Measurements from ENCODE around the gene LOXL1. TPM values are rescaled to one million over a fixed set of nuclear protein-coding genes. Genes with fewer than 3 reads are reported as not detected.

LOXL1 gene
- total RNA-seq, 4 donors from 2014 or later = 4.9 to 11.2 (median 5.7) TPM

- Histone ChIP-seq H3K36me3 (peaks cover 0 to 6% of the 10 kb centered on the region in 2 donors), H3K4me1 (peaks cover 63 to 74% of the 10 kb centered on the region in 2 donors), H3K9me3 (no peaks in the 10 kb centered on the region), H3K27me3 (no peaks in the 10 kb centered on the region), H3K4me3 (peak overlapping the region; percentile 52 to 93 (median 86)), H3K27ac (peak overlapping the region; percentile 88 to 94 (median 90))
- intact Hi-C loops (cut with DNase I; ENCODE audit: low total_unique reads) (loop anchor here (5.0 to 10.0 kb wide), 3 partner anchors 472 to 1460 kb away; partner anchors contain the start of genes ARID3B, SIN3A and UBL7), in situ Hi-C loops (cut with MboI; ENCODE audit: low sequenced_read_pairs in 4 of 4) (loop anchor here in 1 of 4 donors (25.0 kb wide), 1 partner anchor 470 kb away; the partner anchor contains the start of gene UBL7)
- ATAC-seq (no peak), DNase-seq (no peak)
- TF ChIP-seq CTCF (IDR thresholded peaks at IDR 0.05 in 4 of 5, conservative IDR thresholded peaks at IDR 0.05 in 1 of 5) (peak in 1 of 5 experiments; percentile 2), POLR2A (IDR thresholded peaks at IDR 0.05) (no peak)
These were observed 66.3 kb downstream of the LOXL1 start for GRCh38 chr15:73992594-73992898.

DNA sequence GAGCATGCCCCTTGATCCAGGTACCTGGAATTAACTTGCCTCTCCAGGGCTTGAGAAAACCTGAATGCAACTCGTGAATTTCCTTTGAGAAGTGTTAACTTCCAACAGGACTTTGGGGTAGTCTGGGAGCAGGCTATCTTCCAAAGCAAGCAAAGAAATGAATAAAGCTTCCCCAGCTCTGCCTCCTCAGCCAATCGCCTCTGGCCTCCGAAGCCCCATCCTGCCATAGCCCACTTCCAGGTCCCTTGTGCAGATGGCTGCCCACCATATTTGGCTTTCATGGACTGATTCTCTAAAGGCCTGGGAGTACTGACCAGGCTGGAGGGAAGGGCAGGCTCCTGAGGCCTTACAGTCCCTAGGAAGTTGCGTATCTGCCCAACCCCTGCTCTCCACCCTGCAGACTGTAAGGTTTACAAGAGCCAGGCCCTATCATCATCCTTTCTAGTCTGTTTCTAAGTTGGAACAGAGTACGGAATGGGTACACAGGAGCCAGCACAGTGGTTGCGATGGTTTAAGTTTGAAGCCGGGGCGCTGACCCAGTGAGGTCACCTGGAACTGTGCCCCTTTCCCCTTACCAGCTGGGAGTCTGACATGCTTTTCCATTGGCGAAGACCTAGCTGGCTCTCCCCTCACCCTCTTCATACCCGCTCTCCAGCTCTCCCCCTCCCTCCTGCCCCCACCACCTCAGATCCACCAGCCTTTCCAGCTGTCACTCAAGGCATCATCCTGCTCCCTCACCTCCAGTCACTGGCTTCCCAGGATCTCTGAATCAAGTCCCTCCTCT, 67.1 kb downstream of the LOXL1 start:
- peak overlapping the region; percentile 89 to 98 (median 93) for H3K27ac ChIP-seq
- in situ Hi-C loops (cut with MboI; ENCODE audit: low sequenced_read_pairs in 4 of 4) = loop anchor here in 1 of 4 donors (25.0 kb wide), 1 partner anchor 469 kb away; the partner anchor contains the start of gene UBL7

DNA sequence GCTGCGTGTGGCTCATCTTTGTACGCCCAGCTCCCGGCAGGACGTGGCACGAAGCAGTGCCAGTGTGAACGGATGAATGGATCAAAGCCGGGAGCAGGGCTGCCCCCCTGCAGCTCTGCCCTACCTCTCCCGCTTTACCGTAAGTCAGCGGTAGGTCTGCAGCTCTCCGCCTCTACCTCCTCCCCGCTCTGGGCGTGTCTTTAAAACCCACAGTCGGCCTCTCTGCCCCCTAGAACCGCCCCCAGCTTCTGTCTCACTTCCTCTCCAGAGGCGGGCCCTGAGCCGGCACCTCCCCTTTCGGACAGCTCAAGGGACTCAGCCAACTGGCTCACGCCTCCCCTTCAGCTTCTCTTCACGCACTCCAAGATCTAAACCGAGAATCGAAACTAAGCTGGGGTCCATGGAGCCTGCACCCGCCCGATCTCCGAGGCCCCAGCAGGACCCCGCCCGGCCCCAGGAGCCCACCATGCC, 68.2 kb downstream of the LOXL1 start, which contains the start of gene PML:
TSS of gene PML (plus strand) at position 304 of the 471 bp plus-strand sequence. CDS start at position 401, 97 bp downstream.
- in situ Hi-C loops (cut with MboI; ENCODE audit: low sequenced_read_pairs in 4 of 4) = loop anchor here in 1 of 4 donors (25.0 kb wide), 1 partner anchor 468 kb away; the partner anchor contains the start of gene UBL7
- peak; percentile 59 to 84 for TF ChIP-seq POLR2A (IDR thresholded peaks at IDR 0.05)
- no peak for TF ChIP-seq CTCF (IDR thresholded peaks at IDR 0.05 in 4 of 5, conservative IDR thresholded peaks at IDR 0.05 in 1 of 5)
- ATAC-seq = peak; percentile 79 to 82
- H3K9me3 ChIP-seq = no peaks in the 10 kb centered on the region
- H3K4me3 ChIP-seq = peak within 1 kb of the TSS; percentile 82 to 97 (median 90)
- no peaks in the 10 kb centered on the region for H3K27me3 ChIP-seq
- H3K4me1 ChIP-seq = peaks cover 56 to 62% of the 10 kb centered on the region in 2 donors
- H3K27ac ChIP-seq = peak within 1 kb of the TSS; percentile 89 to 98 (median 93)
- peak; percentile 94 to 95 for DNase-seq
- intact Hi-C loops (cut with DNase I; ENCODE audit: low total_unique reads) = loop anchor here (5.0 to 10.0 kb wide), 3 partner anchors 470 to 1458 kb away; partner anchors contain the start of genes ARID3B, SIN3A and UBL7
- H3K36me3 ChIP-seq = peaks cover 0 to 15% of the 10 kb centered on the region in 2 donors

More for the DNA sequence above, 67.1 kb downstream of the LOXL1 start:
- DNase-seq = no peak
- ATAC-seq = no peak
- Histone ChIP-seq H3K27me3 (no peaks in the 10 kb centered on the region), H3K36me3 (peaks cover 0 to 7% of the 10 kb centered on the region in 2 donors), H3K9me3 (no peaks in the 10 kb centered on the region), H3K4me1 (peaks cover 63 to 66% of the 10 kb centered on the region in 2 donors), H3K4me3 (peak overlapping the region; percentile 82 to 97 (median 90))
- intact Hi-C loops (cut with DNase I; ENCODE audit: low total_unique reads) = loop anchor here (5.0 to 10.0 kb wide), 3 partner anchors 471 to 1459 kb away; partner anchors contain the start of genes ARID3B, SIN3A and UBL7
- TF ChIP-seq CTCF (IDR thresholded peaks at IDR 0.05 in 4 of 5, conservative IDR thresholded peaks at IDR 0.05 in 1 of 5) (no peak), POLR2A (IDR thresholded peaks at IDR 0.05) (no peak)

DNA sequence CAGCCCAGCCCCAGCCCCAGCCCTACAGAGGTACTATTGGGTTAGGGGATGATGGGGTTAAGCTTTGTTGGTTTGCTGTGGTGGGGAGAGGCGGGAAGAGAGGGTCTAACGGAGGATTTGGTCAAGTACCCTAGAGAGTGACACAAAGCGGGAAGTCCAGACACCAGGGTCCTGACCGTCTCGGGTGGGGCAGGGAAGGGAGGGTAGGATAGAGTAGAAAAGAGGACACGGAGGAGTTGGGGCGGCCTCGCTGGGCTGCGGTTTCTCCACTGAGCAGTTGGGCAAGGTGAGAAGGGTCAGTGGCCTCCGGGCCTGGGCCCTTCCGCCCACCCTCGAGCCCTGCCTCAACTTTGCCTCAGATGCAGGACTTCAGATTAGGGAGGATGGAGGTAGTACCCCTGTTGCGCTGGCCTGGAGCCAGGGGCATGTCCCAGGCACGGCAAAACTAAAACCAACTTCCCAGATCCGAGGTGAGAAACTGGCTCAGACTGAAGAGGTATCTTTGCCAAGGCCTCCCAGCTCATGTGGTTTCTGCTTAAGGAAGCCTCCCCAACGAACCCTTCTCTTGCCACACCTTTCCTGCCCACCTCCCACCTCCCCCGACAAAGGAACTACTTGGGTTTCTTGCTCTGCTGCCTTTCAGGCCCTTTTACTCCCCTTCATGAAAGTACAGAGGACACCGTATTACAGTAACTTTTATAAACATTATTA, 68.8 kb downstream of the LOXL1 start:
- Histone ChIP-seq H3K27ac (peak overlapping the region; percentile 89 to 98 (median 93)), H3K9me3 (no peaks in the 10 kb centered on the region), H3K4me1 (peaks cover 50 to 56% of the 10 kb centered on the region in 2 donors), H3K4me3 (peak overlapping the region; percentile 82 to 97 (median 90)), H3K36me3 (peaks cover 0 to 16% of the 10 kb centered on the region in 2 donors), H3K27me3 (no peaks in the 10 kb centered on the region)
- TF ChIP-seq POLR2A (IDR thresholded peaks at IDR 0.05) = no peak
- no peak for TF ChIP-seq CTCF (IDR thresholded peaks at IDR 0.05 in 4 of 5, conservative IDR thresholded peaks at IDR 0.05 in 1 of 5)
- ATAC-seq = peak; percentile 11
- in situ Hi-C loops (cut with MboI; ENCODE audit: low sequenced_read_pairs in 4 of 4) (loop anchor here in 1 of 4 donors (25.0 kb wide), 1 partner anchor 467 kb away; the partner anchor contains the start of gene UBL7), intact Hi-C loops (cut with DNase I; ENCODE audit: low total_unique reads) (loop anchor here (5.0 to 10.0 kb wide), 3 partner anchors 470 to 1457 kb away; partner anchors contain the start of genes ARID3B, SIN3A and UBL7)
- DNase-seq = no peak
